Activated CD4-positive, alpha-beta T cell treated with anti-CD3 and anti-CD28 coated beads, Interleukin-2, amount 10 ng/mL, durations not matched to agents 24 days and 14 days (primary cell): ENCODE data around the gene SLCO3A1. TPM values are rescaled to one million over a fixed set of nuclear protein-coding genes. Genes with fewer than 3 reads are reported as not detected.

ENCODE experiments used
- DNase-seq: peaks from one replicate; pipeline ENCODE4 v3.0.0; 2022
- H3K27ac Mint-ChIP-seq: one replicate; pipeline ENCODE4 v1.8.0; 2022; ENCODE audit warnings: mild to moderate bottlenecking, mixed read lengths
- H3K27me3 Mint-ChIP-seq: one replicate; pipeline ENCODE4 v1.8.0; 2022; ENCODE audit warnings: mixed read lengths
- H3K36me3 Mint-ChIP-seq: one replicate; pipeline ENCODE4 v1.8.0; 2022; ENCODE audit warnings: low read depth, mild to moderate bottlenecking, mixed read lengths
- H3K4me1 Mint-ChIP-seq: one replicate; pipeline ENCODE4 v1.8.0; 2021; ENCODE audit warnings: mixed read lengths
- H3K4me3 Mint-ChIP-seq: one replicate; pipeline ENCODE4 v1.8.0; 2022; ENCODE audit warnings: mild to moderate bottlenecking, moderate library complexity, mixed read lengths
- H3K9me3 Mint-ChIP-seq: one replicate; pipeline ENCODE4 v1.8.0; 2021; ENCODE audit warnings: mixed read lengths
- intact Hi-C: fragments of 100-400 bp; cut with micrococcal nuclease; formaldehyde crosslinking; loops from one replicate; pipeline ENCODE4 v1.15.1; 2023
- total RNA-seq: library from RNA; stranded (reverse); gene quantifications from 2 replicates; pipeline ENCODE4 v1.2.3, GENCODE V29; 2022

Gene SLCO3A1
- total RNA-seq, 1 donor from 2014 or later = 16.3 TPM

DNA sequence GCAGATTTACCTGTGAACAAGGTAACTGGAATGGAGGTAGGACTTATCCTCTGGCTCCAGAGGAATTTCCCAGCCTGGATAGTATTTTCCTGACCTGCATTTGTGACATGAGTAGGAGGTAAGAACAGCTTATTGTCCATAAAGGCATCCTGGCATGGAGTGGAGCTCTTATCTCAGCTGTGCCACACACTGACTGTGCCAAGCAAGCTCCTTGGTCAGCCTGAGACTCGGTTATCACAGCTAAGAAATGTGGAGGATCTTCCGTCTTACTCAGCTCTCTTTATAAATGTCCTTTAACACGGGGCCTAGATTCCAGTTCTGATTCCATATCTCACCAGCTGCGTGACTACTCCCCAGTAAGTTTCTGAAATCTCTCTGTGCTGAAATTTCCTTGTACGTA lies 38.9 kb downstream of the SLCO3A1 start:
- Mint-ChIP-seq H3K27ac (no peak overlapping the region), H3K36me3 (peaks cover 12% of the 10 kb centered on the region), H3K9me3 (no peaks in the 10 kb centered on the region), H3K4me3 (no peak overlapping the region), H3K4me1 (peaks cover 2% of the 10 kb centered on the region), H3K27me3 (no peaks in the 10 kb centered on the region)
- DNase-seq = no peak
- intact Hi-C loops = no loop called here

- Mint-ChIP-seq H3K36me3 (peaks cover 12% of the 10 kb centered on the region), H3K27me3 (no peaks in the 10 kb centered on the region), H3K9me3 (no peaks in the 10 kb centered on the region), H3K4me3 (no peak overlapping the region), H3K4me1 (peaks cover 2% of the 10 kb centered on the region), H3K27ac (no peak overlapping the region)
- intact Hi-C loops = no loop called here
- DNase-seq = no peak
Observed at GRCh38 chr15:91894606-91895005, 41.1 kb downstream of the SLCO3A1 start.

DNA sequence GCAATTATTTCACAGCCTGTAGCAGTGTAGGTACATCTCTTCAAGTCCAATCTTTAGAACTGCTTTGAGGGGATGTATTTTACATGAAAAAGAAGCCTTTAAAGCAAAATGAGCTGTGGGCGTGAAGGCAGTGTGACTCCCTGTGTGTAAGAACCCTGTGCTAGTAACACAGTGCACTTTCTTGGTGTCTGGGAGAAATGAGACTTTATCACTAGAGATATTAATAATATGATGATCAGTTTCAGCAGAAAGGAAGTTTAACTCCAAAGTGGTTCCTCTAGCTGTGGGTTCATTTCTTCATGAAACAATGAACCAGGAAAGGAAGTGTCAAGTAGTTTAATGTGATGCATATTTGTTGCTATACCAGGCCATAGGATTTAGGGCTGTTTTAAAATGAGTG lies 41.5 kb downstream of the SLCO3A1 start:
- intact Hi-C loops = no loop called here
- Mint-ChIP-seq H3K27me3 (no peaks in the 10 kb centered on the region), H3K4me3 (no peak overlapping the region), H3K27ac (no peak overlapping the region), H3K4me1 (peaks cover 2% of the 10 kb centered on the region), H3K9me3 (no peaks in the 10 kb centered on the region), H3K36me3 (peaks cover 12% of the 10 kb centered on the region)
- DNase-seq = no peak

DNA sequence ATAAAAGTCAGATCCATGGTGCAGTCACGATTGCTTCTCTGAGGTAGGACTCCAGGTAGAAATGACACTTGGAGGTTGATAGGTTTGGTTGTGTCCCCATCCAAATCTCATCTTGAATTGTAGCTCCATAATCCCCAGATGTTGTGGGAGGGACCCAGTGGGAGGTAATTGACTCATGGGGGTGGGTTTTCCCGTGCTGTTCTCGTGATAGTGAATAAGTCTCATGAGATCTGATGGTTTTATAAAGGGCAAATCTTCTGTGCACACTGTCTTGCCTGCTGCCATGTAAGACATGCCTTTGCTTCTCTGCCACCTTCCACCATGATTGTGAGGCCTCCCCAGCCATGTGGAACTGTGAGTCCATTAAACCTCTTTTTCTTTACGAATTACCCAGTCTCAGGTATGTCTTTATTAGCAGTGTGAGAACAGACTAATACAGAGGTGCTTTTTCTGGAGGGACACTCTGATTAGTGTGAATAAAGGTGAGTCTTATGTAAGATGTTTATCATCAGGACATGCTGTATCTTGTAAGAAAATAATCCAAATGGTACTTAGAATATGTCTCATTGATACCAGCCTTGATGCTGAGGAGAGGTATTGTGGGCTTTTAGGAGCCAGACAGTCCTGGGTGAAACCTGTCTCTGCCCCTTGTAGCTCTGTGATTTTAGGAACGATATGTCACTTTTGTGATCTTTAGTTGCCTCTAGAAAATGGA lies 43.0 kb downstream of the SLCO3A1 start:
- no peak for DNase-seq
- peaks cover 7% of the 10 kb centered on the region for H3K9me3 Mint-ChIP-seq
- no peaks in the 10 kb centered on the region for H3K27me3 Mint-ChIP-seq
- H3K4me3 Mint-ChIP-seq = no peak overlapping the region
- no peak overlapping the region for H3K27ac Mint-ChIP-seq
- H3K36me3 Mint-ChIP-seq = peaks cover 12% of the 10 kb centered on the region
- intact Hi-C loops = no loop called here
- peaks cover 2% of the 10 kb centered on the region for H3K4me1 Mint-ChIP-seq

DNA sequence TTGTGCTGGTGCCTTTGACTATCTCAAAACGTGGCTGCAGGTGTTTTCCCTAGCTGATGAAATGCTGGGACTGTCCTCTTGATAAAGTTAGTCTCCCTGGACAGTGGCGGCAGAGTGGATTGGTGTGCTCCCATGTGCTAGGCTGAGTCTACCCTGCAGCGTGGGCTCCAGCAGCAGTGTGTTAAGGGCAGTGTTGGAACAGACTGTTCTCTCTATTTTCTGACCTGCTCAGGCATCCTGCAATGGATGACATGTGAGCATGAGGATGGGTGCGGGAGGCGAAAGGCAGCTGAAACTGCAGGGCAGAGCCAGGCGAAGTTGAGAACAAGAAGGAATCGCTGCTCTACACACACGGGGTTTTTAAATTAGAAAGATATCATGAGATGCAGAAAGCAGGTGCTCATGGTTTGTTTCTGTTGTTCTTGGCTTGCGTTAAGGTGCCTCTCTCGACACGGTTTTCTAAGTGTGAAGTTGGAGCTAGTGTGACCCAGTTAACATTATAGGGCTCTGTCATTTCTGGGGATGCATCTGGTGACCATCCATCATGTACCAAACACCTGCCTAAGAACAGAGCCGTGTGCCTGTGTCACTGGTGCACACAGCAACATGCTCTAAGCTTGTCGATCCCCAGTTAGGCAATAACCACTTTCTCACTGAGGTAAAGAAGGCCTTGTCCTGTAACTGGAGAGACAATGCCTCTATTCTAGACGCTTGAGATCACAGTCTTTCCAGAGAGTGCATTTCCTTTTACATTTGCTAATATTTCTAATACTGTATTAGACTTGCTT lies 44.3 kb downstream of the SLCO3A1 start:
- Mint-ChIP-seq H3K27me3 (no peaks in the 10 kb centered on the region), H3K4me1 (peaks cover 2% of the 10 kb centered on the region), H3K4me3 (no peak overlapping the region), H3K9me3 (peaks cover 12% of the 10 kb centered on the region), H3K27ac (no peak overlapping the region), H3K36me3 (peaks cover 9% of the 10 kb centered on the region)
- intact Hi-C loops = no loop called here
- DNase-seq = no peak

DNA sequence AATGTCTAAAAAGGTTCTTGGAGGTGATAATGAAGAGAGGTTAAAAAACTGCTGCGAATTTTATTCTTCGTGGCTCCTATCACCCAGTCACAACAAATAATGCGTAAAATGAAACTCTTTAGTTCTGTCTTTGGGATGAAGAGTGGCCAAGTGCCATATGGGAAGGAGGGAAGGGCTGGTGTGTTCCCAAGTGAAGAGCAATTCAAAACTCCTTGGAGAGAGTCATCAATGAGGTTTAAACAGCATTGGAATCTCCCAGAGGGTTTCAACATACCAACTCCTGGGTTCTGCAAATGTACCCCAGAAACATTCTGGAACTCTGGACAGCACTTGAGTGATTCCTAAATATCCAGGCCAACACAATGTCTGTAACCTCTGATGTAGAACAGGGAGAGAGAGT lies 45.3 kb downstream of the SLCO3A1 start:
- Mint-ChIP-seq H3K4me3 (no peak overlapping the region), H3K4me1 (peaks cover 2% of the 10 kb centered on the region), H3K27ac (no peak overlapping the region), H3K9me3 (peaks cover 12% of the 10 kb centered on the region), H3K27me3 (no peaks in the 10 kb centered on the region), H3K36me3 (peaks cover 8% of the 10 kb centered on the region)
- intact Hi-C loops = no loop called here
- DNase-seq = no peak

- Mint-ChIP-seq H3K27me3 (no peaks in the 10 kb centered on the region), H3K36me3 (peaks cover 6% of the 10 kb centered on the region), H3K27ac (no peak overlapping the region), H3K4me3 (no peak overlapping the region), H3K9me3 (peaks cover 12% of the 10 kb centered on the region), H3K4me1 (peaks cover 4% of the 10 kb centered on the region)
- intact Hi-C loops = no loop called here
- DNase-seq = no peak
Observed at GRCh38 chr15:91904942-91905341, 51.4 kb downstream of the SLCO3A1 start.

- no peak for DNase-seq
- Mint-ChIP-seq H3K9me3 (no peaks in the 10 kb centered on the region), H3K4me3 (no peak overlapping the region), H3K36me3 (no peaks in the 10 kb centered on the region), H3K4me1 (peaks cover 13% of the 10 kb centered on the region), H3K27ac (no peak overlapping the region), H3K27me3 (no peaks in the 10 kb centered on the region)
- intact Hi-C loops = no loop called here
Observed at GRCh38 chr15:91908391-91908790, 54.9 kb downstream of the SLCO3A1 start.

GRCh38 chr15:91909111-91909510 lies 55.6 kb downstream of the SLCO3A1 start:
- no peaks in the 10 kb centered on the region for H3K27me3 Mint-ChIP-seq
- H3K4me3 Mint-ChIP-seq = no peak overlapping the region

GRCh38 chr15:91909574-91909973 lies 56.1 kb downstream of the SLCO3A1 start:
- Mint-ChIP-seq H3K4me3 (no peak overlapping the region), H3K27ac (no peak overlapping the region), H3K4me1 (peaks cover 13% of the 10 kb centered on the region), H3K9me3 (no peaks in the 10 kb centered on the region), H3K27me3 (no peaks in the 10 kb centered on the region), H3K36me3 (no peaks in the 10 kb centered on the region)
- DNase-seq = no peak
- intact Hi-C loops = no loop called here

More at GRCh38 chr15:91909111-91909510, 55.6 kb downstream of the SLCO3A1 start:
- Mint-ChIP-seq H3K9me3 (no peaks in the 10 kb centered on the region), H3K36me3 (no peaks in the 10 kb centered on the region), H3K27ac (no peak overlapping the region), H3K4me1 (peaks cover 13% of the 10 kb centered on the region)
- intact Hi-C loops = no loop called here
- DNase-seq = no peak

DNA sequence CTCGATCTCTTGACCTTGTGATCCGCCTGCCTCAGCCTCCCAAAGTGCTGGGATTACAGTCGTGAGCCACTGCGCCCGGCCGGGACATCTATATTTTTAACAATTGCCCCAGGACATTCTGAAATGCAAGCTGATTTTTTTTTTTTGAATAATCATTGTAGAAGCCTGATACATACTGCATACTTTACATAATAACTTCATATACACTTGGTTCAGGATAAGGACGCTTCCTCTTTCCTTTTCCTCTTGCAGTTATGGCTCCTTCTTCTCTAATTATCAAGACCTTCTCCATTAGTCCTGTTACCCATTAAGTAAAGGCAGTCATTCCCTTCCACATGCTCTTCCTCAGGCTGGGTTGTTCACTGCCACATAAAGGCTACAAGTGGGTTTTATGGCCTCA lies 58.3 kb downstream of the SLCO3A1 start:
- H3K4me3 Mint-ChIP-seq = no peak overlapping the region
- peaks cover 8% of the 10 kb centered on the region for H3K36me3 Mint-ChIP-seq
- no peak for DNase-seq
- H3K9me3 Mint-ChIP-seq = no peaks in the 10 kb centered on the region
- peaks cover 12% of the 10 kb centered on the region for H3K4me1 Mint-ChIP-seq
- H3K27ac Mint-ChIP-seq = no peak overlapping the region
- H3K27me3 Mint-ChIP-seq = no peaks in the 10 kb centered on the region
- intact Hi-C loops = no loop called here

GRCh38 chr15:91912336-91912735 lies 58.8 kb downstream of the SLCO3A1 start:
- H3K36me3 Mint-ChIP-seq = peaks cover 10% of the 10 kb centered on the region
- DNase-seq = no peak
- H3K27ac Mint-ChIP-seq = no peak overlapping the region
- no peaks in the 10 kb centered on the region for H3K9me3 Mint-ChIP-seq
- no peak overlapping the region for H3K4me3 Mint-ChIP-seq
- H3K27me3 Mint-ChIP-seq = no peaks in the 10 kb centered on the region
- intact Hi-C loops = no loop called here
- H3K4me1 Mint-ChIP-seq = peaks cover 11% of the 10 kb centered on the region

DNA sequence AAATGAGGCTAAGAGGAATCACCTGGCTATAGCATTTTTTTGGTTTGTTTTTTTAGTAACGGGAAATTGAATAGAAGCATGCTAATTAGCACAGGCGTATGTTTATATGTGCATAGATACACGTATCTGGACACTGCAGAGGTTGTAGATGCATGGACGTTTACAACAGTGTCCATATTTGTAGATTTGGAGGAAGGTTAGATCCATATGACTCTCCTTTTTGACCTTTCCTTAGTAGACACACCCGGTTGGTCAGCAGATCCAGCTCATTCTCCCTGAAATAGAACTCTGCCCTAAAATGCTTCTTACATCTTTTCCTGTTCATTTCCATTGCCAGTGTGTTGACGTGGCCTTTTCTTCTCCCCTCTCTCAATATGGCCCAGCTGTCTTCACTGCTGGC lies 60.1 kb downstream of the SLCO3A1 start:
- DNase-seq = no peak
- Mint-ChIP-seq H3K4me1 (peaks cover 9% of the 10 kb centered on the region), H3K36me3 (peaks cover 10% of the 10 kb centered on the region)

GRCh38 chr15:91915576-91915975 lies 62.1 kb downstream of the SLCO3A1 start:
- no peak for DNase-seq
- Mint-ChIP-seq H3K27me3 (no peaks in the 10 kb centered on the region), H3K4me3 (no peak overlapping the region), H3K27ac (no peak overlapping the region), H3K36me3 (peaks cover 10% of the 10 kb centered on the region), H3K4me1 (peaks cover 9% of the 10 kb centered on the region), H3K9me3 (no peaks in the 10 kb centered on the region)
- intact Hi-C loops = no loop called here

More for the DNA sequence above, 60.1 kb downstream of the SLCO3A1 start:
- Mint-ChIP-seq H3K27me3 (no peaks in the 10 kb centered on the region), H3K9me3 (no peaks in the 10 kb centered on the region), H3K27ac (no peak overlapping the region), H3K4me3 (no peak overlapping the region)
- intact Hi-C loops = no loop called here
